ENCODE measurements around the gene ELL2.
"Not testable (repeated sequence)": the region's sequence is repeated elsewhere in the genome, so short reads cannot be mapped to it uniquely, and the experiment has no call there.

ELL2 gene

DNA sequence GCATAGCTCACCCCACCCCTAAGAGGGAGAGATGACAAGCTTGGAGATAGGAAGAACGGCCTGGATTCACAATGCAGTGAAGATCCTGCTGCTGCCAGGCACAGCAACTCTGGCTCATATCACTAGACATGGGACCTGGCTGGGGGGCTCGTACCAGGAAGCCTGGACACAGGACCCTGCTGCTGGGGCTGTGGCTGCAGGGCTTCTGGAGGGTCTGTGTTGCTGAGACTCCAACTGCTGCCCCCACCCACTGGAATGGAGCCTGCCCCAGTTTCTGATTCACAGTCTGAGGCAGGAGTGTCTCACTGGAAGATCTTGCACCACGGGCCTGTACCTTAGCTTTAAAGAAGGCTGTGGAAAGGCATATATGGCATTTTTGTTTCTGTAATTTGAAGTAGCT, 108.2 kb downstream of the ELL2 start:
- Histone ChIP-seq H3K27ac (ENCODE audit: low read depth in 2 of 2, low read length in 2 of 2) (no peak overlapping the region), H3K4me3 (ENCODE audit: low read length in 2 of 2) (no peak overlapping the region), H3K9ac (ENCODE audit: low read depth in 1 of 2, low read length in 2 of 2) (no peak overlapping the region), H3K4me1 (ENCODE audit: control insufficient read depth in 2 of 2, insufficient read depth in 2 of 2, low read length in 2 of 2) (peaks cover 1 to 3% of the 10 kb centered on the region in 2 donors), H3K27me3 (ENCODE audit: control insufficient read depth in 2 of 2, insufficient read depth in 2 of 2, low read length in 2 of 2) (no peaks in the 10 kb centered on the region), H3K9me3 (ENCODE audit: control insufficient read depth in 2 of 2, low read length in 2 of 2) (no peaks in the 10 kb centered on the region), H3K36me3 (ENCODE audit: control insufficient read depth in 2 of 2, insufficient read depth in 2 of 2, low read length in 2 of 2) (no peaks in the 10 kb centered on the region)

DNA sequence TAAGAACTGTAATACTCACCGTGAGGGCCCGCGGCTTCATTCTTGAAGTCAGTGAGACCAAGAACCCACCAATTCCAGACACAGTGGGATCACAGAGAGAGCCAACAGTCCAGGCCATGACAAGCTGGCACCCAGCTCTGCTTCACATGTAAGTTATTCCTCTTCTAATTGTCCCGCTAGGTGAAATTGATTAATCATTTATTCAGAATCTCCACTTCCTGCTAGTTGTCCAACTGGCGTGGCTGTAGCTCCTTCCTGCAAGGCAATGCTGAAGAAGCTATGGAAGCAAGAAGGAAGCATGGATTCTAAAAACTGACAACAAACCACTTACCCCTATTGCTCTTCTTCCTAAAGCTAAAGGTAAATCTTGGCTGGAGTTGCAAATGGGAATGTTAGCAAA, 109.1 kb downstream of the ELL2 start:
- no peak overlapping the region for H3K27ac ChIP-seq (ENCODE audit: low read depth in 2 of 2, low read length in 2 of 2)
- no peak overlapping the region for H3K4me3 ChIP-seq (ENCODE audit: low read length in 2 of 2)
- no peaks in the 10 kb centered on the region for H3K9me3 ChIP-seq (ENCODE audit: control insufficient read depth in 2 of 2, low read length in 2 of 2)
- H3K4me1 ChIP-seq (ENCODE audit: control insufficient read depth in 2 of 2, insufficient read depth in 2 of 2, low read length in 2 of 2), result no peaks in the 10 kb centered on the region
- H3K27me3 ChIP-seq (ENCODE audit: control insufficient read depth in 2 of 2, insufficient read depth in 2 of 2, low read length in 2 of 2), result no peaks in the 10 kb centered on the region
- H3K9ac ChIP-seq (ENCODE audit: low read depth in 1 of 2, low read length in 2 of 2), result no peak overlapping the region
- no peaks in the 10 kb centered on the region for H3K36me3 ChIP-seq (ENCODE audit: control insufficient read depth in 2 of 2, insufficient read depth in 2 of 2, low read length in 2 of 2)

GRCh38 chr5:95851141-95851540, 110.5 kb downstream of the ELL2 start:
- not testable (repeated sequence) for H3K4me1 ChIP-seq (ENCODE audit: control insufficient read depth in 2 of 2, insufficient read depth in 2 of 2, low read length in 2 of 2); H3K36me3 ChIP-seq (ENCODE audit: control insufficient read depth in 2 of 2, insufficient read depth in 2 of 2, low read length in 2 of 2); H3K9me3 ChIP-seq (ENCODE audit: control insufficient read depth in 2 of 2, low read length in 2 of 2); H3K27me3 ChIP-seq (ENCODE audit: control insufficient read depth in 2 of 2, insufficient read depth in 2 of 2, low read length in 2 of 2); H3K27ac ChIP-seq (ENCODE audit: low read depth in 2 of 2, low read length in 2 of 2); H3K9ac ChIP-seq (ENCODE audit: low read depth in 1 of 2, low read length in 2 of 2); H3K4me3 ChIP-seq (ENCODE audit: low read length in 2 of 2)

- Histone ChIP-seq H3K4me3 (ENCODE audit: low read length in 2 of 2) (no peak overlapping the region), H3K27ac (ENCODE audit: low read depth in 2 of 2, low read length in 2 of 2) (no peak overlapping the region), H3K9ac (ENCODE audit: low read depth in 1 of 2, low read length in 2 of 2) (no peak overlapping the region), H3K36me3 (ENCODE audit: control insufficient read depth in 2 of 2, insufficient read depth in 2 of 2, low read length in 2 of 2) (no peaks in the 10 kb centered on the region), H3K4me1 (ENCODE audit: control insufficient read depth in 2 of 2, insufficient read depth in 2 of 2, low read length in 2 of 2) (no peaks in the 10 kb centered on the region), H3K27me3 (ENCODE audit: control insufficient read depth in 2 of 2, insufficient read depth in 2 of 2, low read length in 2 of 2) (no peaks in the 10 kb centered on the region), H3K9me3 (ENCODE audit: control insufficient read depth in 2 of 2, low read length in 2 of 2) (no peaks in the 10 kb centered on the region)
These were observed 111.2 kb downstream of the ELL2 start for GRCh38 chr5:95850391-95850894.

DNA sequence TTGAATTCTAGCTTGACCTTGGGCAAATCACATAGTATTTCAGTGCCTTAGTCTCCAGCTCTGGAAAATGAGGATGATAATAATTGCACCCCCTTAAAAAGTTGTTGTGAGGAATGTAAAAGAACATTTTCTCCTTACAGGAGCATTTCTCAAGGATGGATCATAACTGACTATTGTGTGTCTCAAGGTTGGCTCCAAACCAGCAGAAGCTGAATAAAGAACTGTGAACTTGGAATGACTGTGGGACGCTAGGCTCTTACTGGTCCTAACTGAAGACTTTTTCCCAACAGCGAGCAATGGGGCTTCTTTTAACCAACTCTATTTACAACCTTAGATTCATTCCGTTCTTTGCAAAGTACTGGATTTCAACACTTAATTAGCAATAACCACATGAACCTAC, 113.0 kb downstream of the ELL2 start:
- no peak overlapping the region for H3K9ac ChIP-seq (ENCODE audit: low read depth in 1 of 2, low read length in 2 of 2)
- no peaks in the 10 kb centered on the region for H3K9me3 ChIP-seq (ENCODE audit: control insufficient read depth in 2 of 2, low read length in 2 of 2)
- no peaks in the 10 kb centered on the region for H3K27me3 ChIP-seq (ENCODE audit: control insufficient read depth in 2 of 2, insufficient read depth in 2 of 2, low read length in 2 of 2)
- H3K27ac ChIP-seq (ENCODE audit: low read depth in 2 of 2, low read length in 2 of 2), result no peak overlapping the region
- H3K36me3 ChIP-seq (ENCODE audit: control insufficient read depth in 2 of 2, insufficient read depth in 2 of 2, low read length in 2 of 2), result no peaks in the 10 kb centered on the region
- no peak overlapping the region for H3K4me3 ChIP-seq (ENCODE audit: low read length in 2 of 2)
- H3K4me1 ChIP-seq (ENCODE audit: control insufficient read depth in 2 of 2, insufficient read depth in 2 of 2, low read length in 2 of 2), result no peaks in the 10 kb centered on the region

GRCh38 chr5:95847261-95847592, 114.4 kb downstream of the ELL2 start:
- Histone ChIP-seq H3K4me3 (ENCODE audit: low read length in 2 of 2) (no peak overlapping the region), H3K27me3 (ENCODE audit: control insufficient read depth in 2 of 2, insufficient read depth in 2 of 2, low read length in 2 of 2) (no peaks in the 10 kb centered on the region), H3K4me1 (ENCODE audit: control insufficient read depth in 2 of 2, insufficient read depth in 2 of 2, low read length in 2 of 2) (peaks cover 7 to 9% of the 10 kb centered on the region in 2 donors), H3K36me3 (ENCODE audit: control insufficient read depth in 2 of 2, insufficient read depth in 2 of 2, low read length in 2 of 2) (no peaks in the 10 kb centered on the region), H3K9ac (ENCODE audit: low read depth in 1 of 2, low read length in 2 of 2) (no peak overlapping the region), H3K9me3 (ENCODE audit: control insufficient read depth in 2 of 2, low read length in 2 of 2) (no peaks in the 10 kb centered on the region), H3K27ac (ENCODE audit: low read depth in 2 of 2, low read length in 2 of 2) (no peak overlapping the region)

GRCh38 chr5:95846554-95847260, 114.9 kb downstream of the ELL2 start:
- no peaks in the 10 kb centered on the region for H3K27me3 ChIP-seq (ENCODE audit: control insufficient read depth in 2 of 2, insufficient read depth in 2 of 2, low read length in 2 of 2)
- H3K36me3 ChIP-seq (ENCODE audit: control insufficient read depth in 2 of 2, insufficient read depth in 2 of 2, low read length in 2 of 2), result no peaks in the 10 kb centered on the region
- no peak overlapping the region for H3K27ac ChIP-seq (ENCODE audit: low read depth in 2 of 2, low read length in 2 of 2)
- no peak overlapping the region for H3K4me3 ChIP-seq (ENCODE audit: low read length in 2 of 2)
- H3K9me3 ChIP-seq (ENCODE audit: control insufficient read depth in 2 of 2, low read length in 2 of 2), result no peaks in the 10 kb centered on the region
- no peak overlapping the region for H3K9ac ChIP-seq (ENCODE audit: low read depth in 1 of 2, low read length in 2 of 2)
- peaks cover 11 to 14% of the 10 kb centered on the region in 2 donors for H3K4me1 ChIP-seq (ENCODE audit: control insufficient read depth in 2 of 2, insufficient read depth in 2 of 2, low read length in 2 of 2)

- H3K27ac ChIP-seq (ENCODE audit: low read depth in 2 of 2, low read length in 2 of 2), result no peak overlapping the region
- H3K4me3 ChIP-seq (ENCODE audit: low read length in 2 of 2), result no peak overlapping the region
- H3K27me3 ChIP-seq (ENCODE audit: control insufficient read depth in 2 of 2, insufficient read depth in 2 of 2, low read length in 2 of 2), result no peaks in the 10 kb centered on the region
- H3K9ac ChIP-seq (ENCODE audit: low read depth in 1 of 2, low read length in 2 of 2), result no peak overlapping the region
- peaks cover 11 to 24% of the 10 kb centered on the region in 2 donors for H3K4me1 ChIP-seq (ENCODE audit: control insufficient read depth in 2 of 2, insufficient read depth in 2 of 2, low read length in 2 of 2)
- no peaks in the 10 kb centered on the region for H3K9me3 ChIP-seq (ENCODE audit: control insufficient read depth in 2 of 2, low read length in 2 of 2)
- no peaks in the 10 kb centered on the region for H3K36me3 ChIP-seq (ENCODE audit: control insufficient read depth in 2 of 2, insufficient read depth in 2 of 2, low read length in 2 of 2)
These were observed 116.3 kb downstream of the ELL2 start for GRCh38 chr5:95845391-95845790.

DNA sequence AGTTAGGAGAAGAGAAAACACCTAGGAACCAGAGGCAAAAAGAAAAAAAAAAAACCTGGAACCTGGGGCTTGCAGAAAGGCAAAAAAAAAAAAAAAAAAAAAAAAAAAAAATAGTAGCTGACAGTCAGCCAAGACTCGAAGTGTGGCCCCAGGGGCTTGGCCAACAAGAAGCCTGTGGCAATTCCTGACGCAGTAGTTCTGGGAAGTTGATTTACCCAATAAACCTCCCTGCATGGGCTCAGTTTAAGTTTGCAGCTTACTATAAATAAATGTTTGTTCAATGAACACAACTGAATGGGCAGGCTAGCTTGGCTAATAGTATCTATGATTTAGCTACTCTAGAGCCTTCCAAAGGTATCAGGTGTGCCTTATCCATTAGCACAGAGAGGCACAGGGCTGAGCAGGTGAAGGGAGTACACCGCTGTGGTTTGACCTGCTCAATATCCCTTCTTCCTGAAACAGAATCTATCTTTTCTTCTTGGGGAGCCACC, 117.9 kb downstream of the ELL2 start:
- Histone ChIP-seq H3K4me1 (ENCODE audit: control insufficient read depth in 2 of 2, insufficient read depth in 2 of 2, low read length in 2 of 2) (peaks cover 11 to 28% of the 10 kb centered on the region in 2 donors), H3K9ac (ENCODE audit: low read depth in 1 of 2, low read length in 2 of 2) (peak overlapping the region in 1 of 2 donors; percentile 18), H3K4me3 (ENCODE audit: low read length in 2 of 2) (no peak overlapping the region), H3K9me3 (ENCODE audit: control insufficient read depth in 2 of 2, low read length in 2 of 2) (no peaks in the 10 kb centered on the region), H3K36me3 (ENCODE audit: control insufficient read depth in 2 of 2, insufficient read depth in 2 of 2, low read length in 2 of 2) (no peaks in the 10 kb centered on the region), H3K27me3 (ENCODE audit: control insufficient read depth in 2 of 2, insufficient read depth in 2 of 2, low read length in 2 of 2) (no peaks in the 10 kb centered on the region), H3K27ac (ENCODE audit: low read depth in 2 of 2, low read length in 2 of 2) (peak overlapping the region in 1 of 2 donors; percentile 27)

GRCh38 chr5:95842854-95843544, 118.7 kb downstream of the ELL2 start:
- Histone ChIP-seq H3K27me3 (ENCODE audit: control insufficient read depth in 2 of 2, insufficient read depth in 2 of 2, low read length in 2 of 2) (no peaks in the 10 kb centered on the region), H3K4me3 (ENCODE audit: low read length in 2 of 2) (no peak overlapping the region), H3K36me3 (ENCODE audit: control insufficient read depth in 2 of 2, insufficient read depth in 2 of 2, low read length in 2 of 2) (no peaks in the 10 kb centered on the region), H3K4me1 (ENCODE audit: control insufficient read depth in 2 of 2, insufficient read depth in 2 of 2, low read length in 2 of 2) (peaks cover 11 to 28% of the 10 kb centered on the region in 2 donors), H3K9ac (ENCODE audit: low read depth in 1 of 2, low read length in 2 of 2) (peak overlapping the region in 1 of 2 donors; percentile 18), H3K9me3 (ENCODE audit: control insufficient read depth in 2 of 2, low read length in 2 of 2) (no peaks in the 10 kb centered on the region), H3K27ac (ENCODE audit: low read depth in 2 of 2, low read length in 2 of 2) (peak overlapping the region in 1 of 2 donors; percentile 27)

All from mucosa of rectum (tissue), 2 donors.